ENCODE measurements around the gene RPL7A. TPM values are rescaled to one million over a fixed set of nuclear protein-coding genes. Genes with fewer than 3 reads are reported as not detected.
A peak's percentile ranks its signal among the peaks of the same experiment; 100 is the strongest.

RPL7A gene
- polyA plus RNA-seq, 1 donor (not counting 4 experiments of a cell fraction or from before 2014, with no cell fraction given): 2,684 TPM

- Histone ChIP-seq H3K36me3 (ENCODE audit: control insufficient read depth in 2 of 2, extremely low read depth in 1 of 2, insufficient read depth in 2 of 2, low read length in 2 of 2) (peaks cover 53% of the 10 kb centered on the region in 2 experiments), H3K9ac (ENCODE audit: control insufficient read depth, extremely low read depth, insufficient read depth, low read length) (peak overlapping the region; percentile 97), H4K20me1 (ENCODE audit: control insufficient read depth, extremely low read depth, insufficient read depth, low read length) (peaks cover 13% of the 10 kb centered on the region), H3K9me3 (ENCODE audit: control insufficient read depth, low read depth, low read length) (no peaks in the 10 kb centered on the region), H3K4me2 (ENCODE audit: control insufficient read depth, extremely low read depth, insufficient read depth, low read depth, low read length) (peak overlapping the region; percentile 97), H3K4me3 (ENCODE audit: control insufficient read depth in 2 of 3, extremely low read depth in 1 of 3, insufficient read depth in 2 of 3, low read depth in 1 of 3, low read length in 3 of 3) (peak overlapping the region; percentile 86 to 92 (median 92)), H3K79me2 (ENCODE audit: control insufficient read depth, insufficient read depth, low read length) (peaks cover 45% of the 10 kb centered on the region), H3K9me1 (ENCODE audit: control insufficient read depth, extremely low read depth, insufficient read depth, low read length) (no peaks in the 10 kb centered on the region), H3K4me1 (ENCODE audit: control insufficient read depth, extremely low read depth, insufficient read depth, low read length) (peaks cover 19% of the 10 kb centered on the region), H2AFZ (ENCODE audit: control insufficient read depth, low read length) (no peak overlapping the region), H3K27me3 (ENCODE audit: control insufficient read depth, extremely low read depth, insufficient read depth, low read length) (no peaks in the 10 kb centered on the region), H3K27ac (ENCODE audit: control insufficient read depth, insufficient read depth, low read length) (peak overlapping the region; percentile 97)
- FAIRE-seq (peak; percentile 17), DNase-seq (ENCODE audit: low read depth, low spot score) (no peak)
- dilution Hi-C loops (cut with MboI; ENCODE audit: extremely low pct_ligation_motif_present, low sequenced_read_pairs): no loop called here
- TF ChIP-seq EZH2 (IDR thresholded peaks at IDR 0.05; ENCODE audit: low read length) (no peak), CTCF (optimal IDR thresholded peaks at IDR 0.05 in 1 of 3, IDR thresholded peaks at IDR 0.05 in 1 of 3, conservative IDR thresholded peaks at IDR 0.05 in 1 of 3; ENCODE audit: extremely low read depth in 1 of 3, insufficient read depth in 2 of 3, low read length in 3 of 3) (no peak)
Measured at GRCh38 chr9:133348718-133349573, 928 bp downstream of the RPL7A start.

GRCh38 chr9:133349965-133350616 is 2.1 kb downstream of the RPL7A start:
- Histone ChIP-seq H3K36me3 (ENCODE audit: control insufficient read depth in 2 of 2, extremely low read depth in 1 of 2, insufficient read depth in 2 of 2, low read length in 2 of 2) (peaks cover 41 to 43% of the 10 kb centered on the region in 2 experiments), H3K9ac (ENCODE audit: control insufficient read depth, extremely low read depth, insufficient read depth, low read length) (peak overlapping the region; percentile 97), H3K79me2 (ENCODE audit: control insufficient read depth, insufficient read depth, low read length) (peaks cover 50% of the 10 kb centered on the region), H3K9me3 (ENCODE audit: control insufficient read depth, low read depth, low read length) (no peaks in the 10 kb centered on the region), H2AFZ (ENCODE audit: control insufficient read depth, low read length) (no peak overlapping the region), H3K27me3 (ENCODE audit: control insufficient read depth, extremely low read depth, insufficient read depth, low read length) (no peaks in the 10 kb centered on the region), H4K20me1 (ENCODE audit: control insufficient read depth, extremely low read depth, insufficient read depth, low read length) (peaks cover 13% of the 10 kb centered on the region), H3K4me1 (ENCODE audit: control insufficient read depth, extremely low read depth, insufficient read depth, low read length) (peaks cover 22% of the 10 kb centered on the region), H3K9me1 (ENCODE audit: control insufficient read depth, extremely low read depth, insufficient read depth, low read length) (no peaks in the 10 kb centered on the region), H3K4me3 (ENCODE audit: control insufficient read depth in 2 of 3, extremely low read depth in 1 of 3, insufficient read depth in 2 of 3, low read depth in 1 of 3, low read length in 3 of 3) (peak overlapping the region; percentile 86 to 92 (median 92)), H3K27ac (ENCODE audit: control insufficient read depth, insufficient read depth, low read length) (no peak overlapping the region), H3K4me2 (ENCODE audit: control insufficient read depth, extremely low read depth, insufficient read depth, low read depth, low read length) (peak overlapping the region; percentile 97)
- no peak for TF ChIP-seq CTCF (optimal IDR thresholded peaks at IDR 0.05 in 1 of 3, IDR thresholded peaks at IDR 0.05 in 1 of 3, conservative IDR thresholded peaks at IDR 0.05 in 1 of 3; ENCODE audit: extremely low read depth in 1 of 3, insufficient read depth in 2 of 3, low read length in 3 of 3)
- no peak for TF ChIP-seq EZH2 (IDR thresholded peaks at IDR 0.05; ENCODE audit: low read length)
- FAIRE-seq (no peak), DNase-seq (ENCODE audit: low read depth, low spot score) (no peak)
- dilution Hi-C loops (cut with MboI; ENCODE audit: extremely low pct_ligation_motif_present, low sequenced_read_pairs): no loop called here
